ENCODE measurements around the gene DNAH5. TPM values are rescaled to one million over a fixed set of nuclear protein-coding genes. Genes with fewer than 3 reads are reported as not detected.

Gene DNAH5
- total and polyA plus RNA-seq, 12 donors, result 0.06 to 1.4 (median 0.26) TPM

DNA sequence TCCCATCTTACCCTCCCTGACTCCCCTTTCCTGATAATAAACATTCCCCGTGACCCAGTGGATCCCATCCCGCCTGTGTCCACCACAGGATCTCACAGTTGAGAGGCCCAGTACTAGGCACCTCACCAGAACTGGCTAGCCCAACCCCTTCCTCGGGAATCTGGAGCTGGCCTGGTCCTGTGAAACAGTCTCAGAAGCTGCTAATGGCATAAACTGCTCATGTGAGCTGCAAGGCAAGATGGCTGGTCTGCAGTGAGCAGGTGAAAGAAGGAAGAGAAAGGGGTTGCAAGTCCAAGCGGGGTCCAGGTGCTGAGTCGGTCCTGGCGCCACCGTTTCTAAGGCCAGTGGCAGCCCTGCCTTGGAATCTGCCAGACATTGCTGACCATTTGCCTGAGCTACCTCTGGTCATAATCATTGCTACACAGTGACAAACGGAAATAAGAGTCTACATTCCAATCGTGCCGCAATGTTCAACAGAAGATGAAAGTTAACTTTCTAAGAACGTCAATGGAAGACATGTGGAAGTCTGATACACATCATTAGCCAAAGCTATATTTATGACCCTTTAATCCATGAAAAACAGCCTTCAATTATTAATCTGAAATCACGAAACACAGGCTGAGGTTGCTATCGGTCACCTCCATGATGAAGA, 33.7 kb downstream of the DNAH5 start:
- 69 to 80% (median 78%) methylated on average over 13 of the region's 13 CpGs for WGBS, 4 donors
- no peak for DNase-seq
- H3K4me1 ChIP-seq (replicated peaks in 1 of 2), result no peaks in the 10 kb centered on the region
- H3K27me3 ChIP-seq, result no peaks in the 10 kb centered on the region
- no peak overlapping the region for H3K27ac ChIP-seq
- no peak overlapping the region for H3K4me3 ChIP-seq
- TF ChIP-seq, protein P1, sequence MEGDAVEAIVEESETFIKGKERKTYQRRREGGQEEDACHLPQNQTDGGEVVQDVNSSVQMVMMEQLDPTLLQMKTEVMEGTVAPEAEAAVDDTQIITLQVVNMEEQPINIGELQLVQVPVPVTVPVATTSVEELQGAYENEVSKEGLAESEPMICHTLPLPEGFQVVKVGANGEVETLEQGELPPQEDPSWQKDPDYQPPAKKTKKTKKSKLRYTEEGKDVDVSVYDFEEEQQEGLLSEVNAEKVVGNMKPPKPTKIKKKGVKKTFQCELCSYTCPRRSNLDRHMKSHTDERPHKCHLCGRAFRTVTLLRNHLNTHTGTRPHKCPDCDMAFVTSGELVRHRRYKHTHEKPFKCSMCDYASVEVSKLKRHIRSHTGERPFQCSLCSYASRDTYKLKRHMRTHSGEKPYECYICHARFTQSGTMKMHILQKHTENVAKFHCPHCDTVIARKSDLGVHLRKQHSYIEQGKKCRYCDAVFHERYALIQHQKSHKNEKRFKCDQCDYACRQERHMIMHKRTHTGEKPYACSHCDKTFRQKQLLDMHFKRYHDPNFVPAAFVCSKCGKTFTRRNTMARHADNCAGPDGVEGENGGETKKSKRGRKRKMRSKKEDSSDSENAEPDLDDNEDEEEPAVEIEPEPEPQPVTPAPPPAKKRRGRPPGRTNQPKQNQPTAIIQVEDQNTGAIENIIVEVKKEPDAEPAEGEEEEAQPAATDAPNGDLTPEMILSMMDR (IDR thresholded peaks at IDR 0.05), result no peak
- no peak for TF ChIP-seq POLR2A (IDR thresholded peaks at IDR 0.05)
- no peaks in the 10 kb centered on the region for H3K36me3 ChIP-seq (replicated peaks in 1 of 2)
- intact Hi-C loops (cut with DNase I), result no loop called here
- no peaks in the 10 kb centered on the region for H3K9me3 ChIP-seq (replicated peaks in 1 of 3)

- no peak for DNase-seq
- 54 to 71% (median 62%) methylated on average over 2 of the region's 2 CpGs for WGBS, 4 donors
- intact Hi-C loops (cut with DNase I), result no loop called here
- no peak overlapping the region for H3K4me3 ChIP-seq
- no peaks in the 10 kb centered on the region for H3K36me3 ChIP-seq (replicated peaks in 1 of 2)
- no peaks in the 10 kb centered on the region for H3K9me3 ChIP-seq (replicated peaks in 1 of 3)
- no peak overlapping the region for H3K27ac ChIP-seq
- no peaks in the 10 kb centered on the region for H3K4me1 ChIP-seq (replicated peaks in 1 of 2)
- TF ChIP-seq, protein P1 (IDR thresholded peaks at IDR 0.05), result no peak
- TF ChIP-seq POLR2A (IDR thresholded peaks at IDR 0.05), result no peak
- no peaks in the 10 kb centered on the region for H3K27me3 ChIP-seq
Measured at GRCh38 chr5:13910201-13910600, 34.3 kb downstream of the DNAH5 start.

GRCh38 chr5:13909271-13909670, 35.2 kb downstream of the DNAH5 start:
- Histone ChIP-seq H3K27ac (no peak overlapping the region), H3K4me3 (no peak overlapping the region), H3K36me3 (replicated peaks in 1 of 2) (no peaks in the 10 kb centered on the region), H3K27me3 (no peaks in the 10 kb centered on the region), H3K9me3 (replicated peaks in 1 of 3) (no peaks in the 10 kb centered on the region), H3K4me1 (replicated peaks in 1 of 2) (no peaks in the 10 kb centered on the region)
- intact Hi-C loops (cut with DNase I), result no loop called here
- DNase-seq, result no peak
- TF ChIP-seq, protein P1 (IDR thresholded peaks at IDR 0.05), result no peak
- no peak for TF ChIP-seq POLR2A (IDR thresholded peaks at IDR 0.05)
- WGBS, 4 donors, result 57 to 67% (median 64%) methylated on average over 1 of the region's 1 CpG

- H3K4me1 ChIP-seq (replicated peaks in 1 of 2), result no peaks in the 10 kb centered on the region
- DNase-seq, result no peak
- no peaks in the 10 kb centered on the region for H3K36me3 ChIP-seq (replicated peaks in 1 of 2)
- WGBS, 4 donors, result 72 to 82% (median 80%) methylated on average over 6 of the region's 6 CpGs
- H3K4me3 ChIP-seq, result no peak overlapping the region
- intact Hi-C loops (cut with DNase I), result no loop called here
- TF ChIP-seq, protein P1 (IDR thresholded peaks at IDR 0.05), result no peak
- no peak for TF ChIP-seq POLR2A (IDR thresholded peaks at IDR 0.05)
- H3K27ac ChIP-seq, result no peak overlapping the region
- no peaks in the 10 kb centered on the region for H3K27me3 ChIP-seq
- no peaks in the 10 kb centered on the region for H3K9me3 ChIP-seq (replicated peaks in 1 of 3)
Measured at GRCh38 chr5:13898569-13898968, 45.9 kb downstream of the DNAH5 start.

Measured in adrenal gland (tissue), 12 donors.